Activated naive CD4-positive, alpha-beta T cell (primary cell): ENCODE data around the gene IDI1.
"Not testable (repeated sequence)": the region's sequence is repeated elsewhere in the genome, so short reads cannot be mapped to it uniquely, and the experiment has no call there.

ENCODE experiments used
- DNase-seq, 4 experiments: peaks; one replicate each; lab custom pipeline; 2025; lab: John Stamatoyannopoulos, UW

Gene IDI1

DNA sequence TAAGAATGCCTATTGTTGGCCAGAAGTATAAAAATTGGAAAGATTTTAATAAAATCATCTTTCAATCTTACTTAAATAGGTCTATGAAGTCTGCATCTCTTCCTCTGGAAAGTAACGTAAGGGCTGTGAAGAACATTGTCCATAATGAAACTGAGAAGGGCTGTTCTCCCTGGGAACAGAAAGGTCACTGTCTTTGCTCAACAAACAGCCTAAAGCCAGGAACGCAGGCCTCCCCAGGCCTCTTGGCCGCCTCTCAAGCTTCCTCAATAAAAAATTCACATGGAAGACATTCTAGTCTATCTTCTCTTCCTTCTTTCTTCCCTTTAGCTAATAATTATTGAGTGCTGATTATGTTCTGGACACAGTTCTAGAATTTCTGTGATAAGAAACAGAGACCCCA is 14.2 kb downstream of the IDI1 start:
- no peak for DNase-seq

DNA sequence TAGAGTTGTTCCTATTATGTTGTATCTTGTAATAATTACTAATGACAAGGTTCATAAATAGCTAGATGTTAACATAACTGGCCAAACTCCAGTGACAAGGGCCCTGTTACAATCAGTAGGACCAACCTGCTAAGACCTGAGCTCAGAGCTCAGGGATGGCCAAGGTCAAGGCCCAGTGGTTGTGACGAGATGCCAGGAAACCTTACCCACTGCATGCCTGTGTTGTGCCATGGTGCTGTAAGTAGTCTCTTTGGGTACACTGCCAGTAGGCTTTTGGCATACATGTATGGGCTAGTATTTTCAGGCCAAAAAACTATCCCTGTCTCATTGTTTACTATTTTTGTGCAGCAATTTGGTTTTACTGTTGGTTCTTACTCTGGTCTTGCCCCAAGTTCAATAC is 15.3 kb downstream of the IDI1 start:
- no peak for DNase-seq

DNA sequence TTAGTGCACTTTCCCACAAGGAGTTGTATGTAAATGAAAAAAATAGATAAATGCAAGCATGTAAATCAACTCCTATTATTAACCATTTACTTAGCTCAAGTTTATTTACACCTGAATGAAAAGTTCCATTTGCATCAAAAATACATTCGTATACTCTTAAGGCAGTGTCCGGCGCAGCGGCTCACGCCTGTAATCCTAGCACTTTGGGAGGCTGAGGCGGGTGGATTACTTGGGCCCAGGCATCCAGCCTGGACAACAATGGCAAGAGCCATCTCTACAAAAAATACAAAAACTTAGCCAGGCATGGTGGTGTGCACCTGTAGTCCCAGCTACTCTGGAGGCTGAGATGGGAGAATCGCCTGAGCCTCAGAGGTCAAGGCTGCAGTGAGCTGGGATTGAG is 19.1 kb downstream of the IDI1 start:
- no peak for DNase-seq

DNA sequence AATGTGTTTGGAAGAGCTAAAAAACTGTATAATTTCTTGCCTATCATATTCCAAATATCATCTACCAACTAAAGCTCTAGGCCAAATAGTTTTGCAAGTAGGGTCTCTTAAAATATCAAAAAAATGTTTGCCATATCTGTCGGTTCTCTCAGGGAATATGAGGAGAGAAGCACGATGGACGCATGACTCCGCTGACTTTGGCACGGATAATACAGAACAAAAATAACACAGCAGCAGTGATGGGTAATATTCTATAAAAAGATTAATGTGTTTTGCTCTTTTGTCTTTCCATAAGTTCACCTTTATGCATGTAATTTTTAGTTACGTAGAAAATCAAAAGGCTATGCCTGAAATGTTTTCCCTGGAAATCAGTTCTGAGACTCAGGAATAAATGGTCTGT is 22.3 kb downstream of the IDI1 start:
- DNase-seq, result no peak

DNA sequence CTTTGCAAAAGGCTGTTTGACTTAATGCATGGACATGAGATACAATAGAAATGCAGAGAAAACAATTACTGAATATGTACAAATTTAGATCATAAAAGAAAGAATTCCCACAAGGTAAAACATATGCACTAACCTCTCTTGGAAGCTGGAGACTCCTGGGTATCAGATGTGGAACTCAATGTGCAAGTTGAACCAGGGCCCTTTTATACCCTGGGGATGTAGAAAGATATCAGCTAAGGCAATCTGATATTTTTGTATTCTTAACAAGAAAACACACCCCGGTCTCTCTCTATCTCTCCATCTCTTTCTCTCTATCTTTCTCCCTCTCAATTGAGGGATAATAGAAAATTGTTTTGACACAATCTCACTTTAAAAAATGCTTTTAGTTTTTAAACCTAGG is 23.2 kb downstream of the IDI1 start, which contains the start of gene IDI2:
Gene IDI2, minus strand, starts transcription at position 177 of the 400 bp plus-strand sequence. CDS start 1,136 bp downstream, outside the sequence.
- no peak for DNase-seq

DNA sequence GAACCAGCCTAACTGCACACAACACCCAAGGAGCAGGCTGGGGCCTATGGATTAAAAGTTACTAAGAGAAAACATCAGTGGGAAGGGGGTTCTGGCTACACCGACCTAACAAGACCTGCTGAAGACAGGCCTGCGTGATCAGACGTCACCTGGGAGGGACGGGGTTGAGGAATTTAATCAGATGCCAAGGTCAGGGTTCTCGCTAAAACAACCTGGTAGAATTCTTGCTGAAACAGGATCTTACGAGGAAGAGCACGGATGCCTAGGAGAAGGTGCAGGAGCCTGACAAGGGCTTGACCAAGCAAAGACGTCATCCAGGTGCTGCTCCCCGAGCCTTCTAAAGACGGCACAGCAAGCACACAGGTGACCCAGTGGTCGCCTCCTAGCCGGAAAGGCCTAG is 24.8 kb downstream of the IDI1 start:
- no peak for DNase-seq

DNA sequence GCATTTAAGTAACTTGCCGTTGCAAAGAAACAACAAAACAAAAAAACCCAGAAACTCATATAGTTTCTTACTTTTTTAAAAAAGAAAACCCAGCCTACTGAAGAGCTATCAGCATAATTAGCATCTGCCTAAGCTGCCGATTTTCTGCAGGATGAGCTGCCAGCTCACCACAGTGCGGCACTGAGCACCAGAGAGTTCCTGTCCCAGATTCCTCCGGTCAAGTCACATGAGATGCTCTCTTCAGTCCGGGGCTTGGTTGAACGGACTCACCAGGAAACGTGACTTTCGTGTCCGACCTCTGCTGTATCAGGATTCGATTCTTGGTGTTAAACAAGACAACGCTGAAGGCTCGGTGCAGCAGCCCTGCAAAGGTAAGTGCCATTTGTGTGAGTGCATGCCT is 26.5 kb downstream of the IDI1 start:
- DNase-seq, result no peak

DNA sequence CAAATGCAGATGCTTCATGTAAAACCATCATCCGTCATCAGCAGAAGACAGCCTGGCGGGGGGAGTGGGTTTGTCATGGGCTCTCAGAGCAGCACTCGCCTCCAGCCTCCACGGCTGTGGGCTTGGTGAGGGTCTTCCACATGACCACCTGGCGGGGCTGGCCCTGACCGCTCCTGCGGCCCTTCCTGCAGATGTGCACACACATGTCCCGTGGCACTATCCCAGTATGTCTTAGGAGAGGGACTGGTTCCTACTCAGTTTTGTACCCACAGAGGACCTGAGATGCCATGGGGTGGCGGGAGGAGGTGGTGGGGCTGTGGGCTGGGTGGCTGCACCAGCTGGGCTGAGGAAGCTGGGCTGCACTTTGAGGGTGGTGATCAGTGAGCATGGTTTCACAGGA is 28.0 kb downstream of the IDI1 start:
- DNase-seq, result no peak

DNA sequence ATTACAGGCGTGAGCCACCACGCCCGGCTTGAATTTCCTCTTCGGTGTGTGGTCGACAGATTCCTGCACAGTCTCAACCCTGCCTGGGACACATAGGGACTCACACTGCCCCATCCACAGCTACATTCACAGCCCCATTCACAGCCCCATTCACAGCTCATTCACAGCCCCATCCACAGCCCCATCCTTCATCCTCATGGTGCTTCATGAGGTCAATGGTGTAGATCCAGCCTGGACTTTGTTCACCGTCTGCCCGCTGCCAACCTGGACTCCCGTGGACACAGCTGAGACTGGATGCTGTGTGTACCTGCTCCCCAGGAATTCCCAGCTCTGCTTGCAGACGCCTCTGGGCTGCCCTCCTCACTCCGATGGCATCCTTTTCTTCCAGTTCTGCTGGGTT is 28.5 kb downstream of the IDI1 start:
- no peak for DNase-seq

DNA sequence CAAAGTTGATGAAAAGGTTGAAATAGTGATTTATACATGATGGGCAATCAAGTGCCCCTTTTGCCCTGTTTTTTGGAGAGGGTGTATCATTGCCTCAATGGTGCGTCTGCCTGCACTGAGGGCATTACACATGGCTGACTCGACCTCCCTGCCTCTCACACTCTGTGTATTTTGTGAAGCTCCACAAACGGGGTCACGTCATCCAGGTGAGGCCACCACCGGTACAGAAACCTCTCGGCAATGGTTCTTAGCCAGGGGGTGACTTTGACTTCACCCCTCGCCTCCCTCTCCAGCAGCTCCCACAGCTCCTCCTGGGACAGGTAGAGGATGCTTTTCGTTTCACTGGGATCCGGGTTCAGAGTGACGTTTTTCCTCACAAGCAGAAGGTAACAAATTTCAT is 29.6 kb downstream of the IDI1 start:
- no peak for DNase-seq

DNA sequence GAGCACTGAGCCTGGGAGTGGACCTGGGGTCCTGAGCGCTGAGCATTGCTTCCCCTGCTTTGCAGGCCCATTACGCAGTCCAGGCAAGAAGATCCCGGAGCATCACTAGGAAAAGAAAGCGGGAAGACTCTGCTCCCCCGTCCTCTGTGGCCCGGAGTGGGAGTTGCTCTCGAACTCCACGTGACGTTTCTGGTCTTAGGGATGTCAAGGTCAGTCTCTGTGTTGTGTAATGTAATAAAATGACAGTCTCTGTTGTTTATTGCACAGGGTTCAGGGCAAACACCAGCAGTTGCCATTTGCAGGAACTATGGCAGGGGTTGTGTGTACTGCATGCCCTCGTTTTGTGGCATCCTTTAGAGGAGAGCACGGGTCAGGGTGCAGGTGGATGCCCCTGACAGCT is 33.2 kb downstream of the IDI1 start:
- DNase-seq, result no peak

DNA sequence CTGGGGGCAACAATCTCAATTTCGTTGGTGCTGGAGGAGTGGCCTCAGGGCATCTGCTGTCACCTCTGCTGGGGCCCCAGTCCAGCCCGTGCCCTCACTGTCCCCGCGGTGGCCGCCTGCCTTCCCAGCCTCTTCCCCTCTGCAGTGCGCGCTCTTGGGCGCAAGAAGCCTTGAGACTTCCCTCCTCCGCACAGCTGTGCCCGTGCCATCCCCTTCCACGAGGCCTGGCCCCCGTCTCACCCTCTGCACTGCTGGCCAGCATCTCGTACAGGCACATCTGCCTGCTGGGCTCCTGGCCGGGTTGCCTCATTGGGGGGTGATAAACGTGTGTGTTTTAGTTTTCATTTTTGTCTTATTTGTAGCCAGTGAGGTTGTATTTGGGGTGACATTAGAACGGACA is 37.2 kb downstream of the IDI1 start:
- DNase-seq, result no peak

DNA sequence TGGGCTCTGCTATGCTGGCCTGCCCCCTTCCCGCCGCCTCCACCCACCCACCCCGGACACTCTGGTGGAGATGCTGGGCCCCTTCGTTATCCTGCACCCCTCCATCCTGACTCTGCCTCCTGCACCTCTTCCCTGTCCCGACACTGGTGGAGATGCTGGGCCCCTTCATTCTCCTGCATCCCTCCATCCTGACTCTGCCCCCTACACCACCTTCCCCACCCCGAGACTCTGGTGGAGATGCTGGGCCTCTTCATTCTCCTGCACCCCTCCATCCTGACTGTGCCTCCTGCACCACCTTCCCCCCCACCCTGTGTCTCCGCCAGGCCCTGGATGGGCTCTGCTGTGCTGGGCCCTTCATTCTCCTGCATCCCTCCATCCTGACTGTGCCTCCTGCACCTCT is 38.2 kb downstream of the IDI1 start:
- no peak for DNase-seq

DNA sequence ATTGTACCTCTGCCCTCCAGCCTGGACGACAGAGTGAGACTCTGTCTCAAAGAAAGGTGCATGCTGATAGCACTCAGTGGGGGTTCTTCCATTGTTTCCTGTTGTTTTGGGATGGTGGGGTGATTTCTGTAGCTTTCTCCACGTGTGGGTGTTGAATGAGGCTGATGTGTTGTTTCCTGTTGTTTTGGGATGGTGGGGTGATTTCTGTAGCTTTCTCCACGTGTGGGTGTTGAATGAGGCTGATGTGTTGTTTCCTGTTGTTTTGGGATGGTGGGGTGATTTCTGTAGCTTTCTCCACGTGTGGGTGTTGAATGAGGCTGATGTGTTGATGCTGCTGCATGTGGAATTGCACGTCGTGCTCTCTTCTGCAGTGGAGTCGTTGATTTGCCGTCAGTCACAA is 39.0 kb downstream of the IDI1 start:
- DNase-seq, result not testable (repeated sequence)

DNA sequence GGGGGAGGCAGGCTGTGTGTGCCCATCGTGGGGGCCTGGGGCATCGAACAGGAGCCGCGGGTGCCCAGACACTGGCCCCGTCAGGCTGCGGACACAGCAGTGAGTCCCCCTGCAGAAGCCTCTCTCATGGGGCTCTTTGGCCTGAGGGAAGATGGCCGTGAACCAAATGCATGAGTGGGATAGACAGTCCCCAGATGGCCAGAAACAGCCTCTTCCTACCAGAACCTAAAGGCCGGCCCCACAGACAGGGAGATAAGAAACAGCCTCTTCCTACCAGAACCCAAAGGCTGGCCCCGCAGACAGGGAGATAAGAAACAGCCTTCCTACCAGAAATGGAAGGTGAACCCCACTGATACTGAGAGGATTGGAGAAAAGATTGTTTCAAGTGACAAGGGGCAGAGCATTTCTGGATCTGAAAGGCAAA is 39.8 kb downstream of the IDI1 start:
- no peak for DNase-seq

DNA sequence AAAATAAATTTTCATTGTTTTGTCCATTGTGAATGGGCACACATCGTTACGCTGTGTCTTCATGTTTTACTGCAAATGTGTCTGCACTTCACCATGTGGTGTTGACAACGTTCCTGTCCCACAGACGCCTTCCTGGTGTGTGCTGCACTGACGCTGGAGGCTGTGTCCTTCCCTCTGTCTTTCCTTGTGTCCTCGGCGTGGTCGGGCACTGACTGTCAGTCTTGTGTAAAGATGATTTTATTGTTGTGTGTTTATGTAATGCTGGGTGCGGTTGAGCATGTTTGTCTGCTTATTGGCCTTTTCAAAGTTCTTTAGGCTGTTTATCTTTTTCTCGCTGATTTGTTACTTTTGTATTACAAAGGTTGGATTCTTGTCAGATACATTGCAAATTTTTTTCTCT is 41.3 kb downstream of the IDI1 start:
- DNase-seq, result no peak

DNA sequence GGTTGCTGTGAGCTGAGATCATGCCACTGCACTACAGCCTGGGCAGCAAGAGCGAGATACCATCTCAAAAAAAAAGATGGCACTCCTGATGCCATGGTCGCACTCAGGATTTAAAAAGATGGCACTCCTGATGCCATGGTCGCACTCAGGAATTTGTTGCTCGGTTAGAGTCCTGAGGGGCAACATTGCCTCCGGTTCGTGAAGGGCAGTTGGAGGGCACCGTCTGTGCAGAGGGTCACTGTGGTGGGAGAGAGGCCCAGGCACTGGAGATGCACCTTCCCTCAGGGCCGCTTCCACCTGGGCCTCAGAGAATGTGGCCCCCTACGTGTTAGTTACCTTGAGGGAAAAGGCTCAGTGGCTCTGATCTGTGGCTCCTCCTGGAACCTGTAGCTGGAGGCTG is 42.3 kb downstream of the IDI1 start:
- DNase-seq, result no peak

DNA sequence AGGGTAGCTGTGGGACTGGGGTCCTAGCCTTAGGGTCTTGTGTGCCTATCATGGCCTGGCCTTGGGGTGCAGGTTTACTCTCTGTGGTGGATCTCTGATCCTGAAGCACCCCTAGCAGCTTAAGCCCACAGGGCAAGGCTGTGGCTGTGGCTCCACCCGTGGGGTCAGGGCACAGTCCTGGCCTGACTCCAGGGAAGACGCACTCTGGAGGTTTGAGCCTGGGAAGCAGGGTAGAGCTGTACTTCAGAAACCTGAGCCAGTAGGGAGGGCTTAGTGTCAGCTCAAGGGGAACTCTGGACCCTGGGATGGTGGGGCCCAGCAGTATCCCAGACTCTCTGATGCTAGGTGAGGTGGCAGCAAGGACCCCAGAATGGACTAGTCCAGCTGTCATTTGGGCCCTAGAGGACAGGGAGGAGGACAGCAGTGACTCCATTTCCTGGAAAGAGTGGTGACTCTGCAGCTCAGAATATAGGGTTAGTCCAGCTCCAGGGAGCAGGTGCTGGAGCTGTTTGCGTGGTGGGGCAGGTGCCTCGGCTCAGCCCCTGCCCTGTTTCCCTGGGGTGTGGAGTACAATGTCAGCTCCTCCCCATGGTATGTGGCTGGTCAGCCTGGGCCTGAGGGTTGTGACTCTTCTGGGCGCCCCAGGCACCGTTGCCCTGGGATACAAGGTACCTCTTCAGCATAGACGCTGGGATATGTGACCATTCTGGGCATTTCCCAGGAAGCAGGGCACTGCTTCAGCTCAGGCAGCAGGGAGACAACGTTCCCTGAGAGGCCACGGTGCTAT is 44.8 kb downstream of the IDI1 start:
- DNase-seq, result no peak

DNA sequence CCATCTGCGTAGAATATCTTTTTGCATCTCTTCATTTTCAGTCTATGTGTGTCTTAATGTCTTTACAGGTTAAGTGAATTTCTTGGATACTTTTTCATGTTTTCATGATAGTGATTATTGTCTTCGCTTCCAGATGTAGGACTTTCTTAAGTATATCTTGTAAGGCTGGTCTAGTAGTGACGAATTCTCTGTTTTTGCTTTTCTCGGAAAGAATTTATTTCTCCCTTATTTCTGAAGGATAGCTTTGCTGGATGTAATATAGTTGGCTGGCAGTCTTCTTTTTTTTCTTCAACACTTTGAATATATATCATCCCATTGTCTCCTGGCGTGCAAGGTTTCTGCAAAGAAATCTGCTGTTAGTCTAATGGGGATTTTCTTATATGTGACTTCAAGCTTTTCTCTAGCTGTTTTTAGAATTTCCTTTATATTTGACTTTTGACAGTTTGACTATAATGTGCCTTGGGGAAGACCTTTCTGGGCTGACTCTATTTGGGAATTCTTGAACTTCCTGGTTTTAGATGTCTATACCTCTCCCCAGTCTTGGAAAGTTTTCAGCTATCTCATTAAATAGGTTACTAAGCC is 46.4 kb downstream of the IDI1 start:
- DNase-seq, result no peak

DNA sequence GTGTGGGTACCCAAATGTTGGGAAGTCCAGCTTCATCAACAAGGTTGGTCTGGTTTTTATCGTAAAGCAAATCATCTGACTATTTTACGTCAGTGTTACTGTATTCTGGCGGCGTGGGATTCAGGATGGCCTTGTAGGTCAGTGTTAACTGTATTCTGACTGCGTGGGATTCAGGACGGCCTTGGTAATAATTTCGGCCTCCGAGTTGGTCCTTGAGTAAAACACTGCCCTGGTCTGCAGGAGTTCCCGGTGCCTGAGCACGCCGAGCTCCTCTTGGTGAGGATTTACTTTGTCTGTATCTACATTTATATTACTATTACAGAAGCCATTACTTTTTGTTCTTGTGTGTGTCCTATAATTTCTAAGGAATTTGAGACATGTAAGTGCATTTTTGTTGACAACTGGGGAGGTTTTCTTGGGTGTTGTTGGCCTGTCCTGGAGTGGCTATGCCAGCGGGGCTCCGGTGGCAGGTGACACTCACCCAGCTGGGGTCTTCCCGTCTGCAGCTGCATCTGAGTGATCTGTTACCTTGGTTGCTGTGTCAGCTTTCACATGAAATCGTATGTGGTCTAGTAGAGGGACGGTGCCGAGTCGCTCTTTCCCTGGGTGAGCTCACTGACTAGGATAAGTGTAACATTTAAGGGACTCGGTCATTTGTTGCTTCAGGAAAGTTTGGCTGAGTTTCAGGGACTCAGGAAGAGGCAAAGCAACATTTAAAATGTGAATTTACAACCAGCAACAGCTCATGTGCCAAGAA is 51.5 kb downstream of the IDI1 start:
- DNase-seq, result no peak

DNA sequence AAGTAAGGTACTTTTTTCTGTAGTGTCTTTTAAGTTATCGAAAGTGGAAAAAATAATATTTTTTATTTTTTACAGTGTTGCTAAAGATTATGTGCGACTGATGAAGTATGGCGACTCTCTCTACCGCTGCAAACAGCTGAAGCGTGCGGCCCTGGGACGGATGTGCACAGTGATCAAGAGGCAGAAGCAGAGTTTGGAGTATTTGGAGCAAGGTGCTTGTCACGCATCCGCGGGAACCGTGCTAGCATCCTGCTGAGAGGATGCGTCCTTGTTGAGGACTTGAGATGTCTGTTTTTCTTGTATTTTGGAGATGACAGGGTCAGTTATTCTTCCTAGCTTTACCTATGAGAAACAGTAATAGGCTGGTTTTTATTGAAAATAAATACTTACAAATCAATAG is 52.9 kb downstream of the IDI1 start:
- DNase-seq, result no peak

DNA sequence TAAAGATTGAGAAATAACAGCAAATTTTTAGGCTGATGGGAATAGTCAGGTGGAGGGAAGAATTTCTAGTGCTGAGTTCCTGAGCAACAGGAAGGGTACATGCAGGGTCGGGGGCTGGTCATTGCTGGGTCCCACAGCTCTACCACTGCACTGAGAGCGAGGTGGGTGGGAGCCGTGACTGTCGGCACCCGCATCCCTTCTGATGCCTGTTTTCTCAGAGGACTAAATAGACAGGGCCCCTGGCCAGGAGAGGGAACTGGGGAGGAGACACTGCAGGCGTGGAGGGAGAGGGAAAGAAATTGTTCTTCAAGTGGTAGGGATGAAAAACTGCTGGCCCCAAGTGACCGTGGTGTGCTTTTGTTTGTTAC is 53.4 kb downstream of the IDI1 start:
- DNase-seq, result no peak

DNA sequence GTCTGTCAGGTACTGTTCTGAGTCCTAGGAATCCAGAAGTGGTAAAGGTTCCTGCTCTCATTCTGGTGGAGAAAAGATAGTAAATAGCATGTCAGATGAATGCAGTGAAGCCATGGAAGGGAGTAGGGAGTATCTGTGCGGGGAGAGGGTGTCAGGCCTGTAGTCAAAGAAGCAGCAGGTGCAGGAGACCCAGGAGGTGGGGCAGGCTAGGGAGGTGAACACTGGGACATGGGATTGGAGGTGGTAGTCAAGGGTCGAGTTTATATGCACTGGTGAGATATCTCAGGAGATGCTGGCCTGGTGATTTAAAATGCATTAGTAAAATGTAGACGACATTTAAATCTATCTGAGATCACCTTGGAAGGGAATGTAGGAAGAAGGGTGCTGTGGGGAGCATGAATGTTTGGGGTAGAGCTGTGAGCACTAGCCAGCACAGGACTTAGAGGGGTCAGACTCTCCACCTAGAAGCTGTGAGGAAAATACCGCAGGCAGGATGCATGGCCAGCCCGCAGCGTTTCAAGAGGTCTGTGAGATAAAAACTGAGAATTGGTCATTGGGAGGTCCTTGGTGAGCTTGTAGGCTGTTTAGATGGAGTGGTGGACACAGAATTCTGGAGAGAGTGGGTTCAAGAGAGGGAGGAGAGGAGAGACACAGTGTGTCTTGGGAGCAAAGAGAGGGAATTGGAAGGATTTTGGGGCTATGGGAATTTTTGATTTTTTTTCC is 53.9 kb downstream of the IDI1 start:
- no peak for DNase-seq
